Measurements from ENCODE around the gene ZBED1. TPM values are rescaled to one million over a fixed set of nuclear protein-coding genes. Genes with fewer than 3 reads are reported as not detected.
"Not testable (repeated sequence)": the region's sequence is repeated elsewhere in the genome, so short reads cannot be mapped to it uniquely, and the experiment has no call there.

Gene ZBED1
- total RNA-seq, 8 experiments from 2014 or later, result 14.1 to 36.6 (median 23.2) TPM

- H3K27ac ChIP-seq, result no peak overlapping the region
- WGBS, 10 experiments, result 49 to 80% (median 73%) methylated on average over 3 to 7 of the region's 10 CpGs; no CpG with 5 or more reads in 4 of the 10 experiments
- no peak overlapping the region for H3K4me3 ChIP-seq
- peaks cover 12 to 16% of the 10 kb centered on the region in 2 donors for H3K4me1 ChIP-seq (replicated peaks in 1 of 2)
- in situ Hi-C loops (cut with MboI; ENCODE audit: low pct_unique_long_range_greater_than_20kb in 2 of 9, low sequenced_read_pairs in 9 of 9, unreplicated experiment in 9 of 9), result no loop called here
- ATAC-seq (replicated peaks in 6 of 8), result no peak
These were observed 14.9 kb downstream of the ZBED1 start for GRCh38 chrX:2485789-2486345.

- Histone ChIP-seq H3K4me1 (replicated peaks in 1 of 2) (peaks cover 12 to 16% of the 10 kb centered on the region in 2 donors), H3K27ac (peak overlapping the region in 1 of 2 donors; percentile 71), H3K4me3 (no peak overlapping the region)
- 0 to 57% (median 35%) methylated on average over 2 to 18 of the region's 26 CpGs; no CpG with 5 or more reads in 2 of the 10 experiments for WGBS, 10 experiments
- peak in 7 of 8 experiments; percentile 37 to 86 (median 62) for ATAC-seq (replicated peaks in 6 of 8)
- in situ Hi-C loops (cut with MboI; ENCODE audit: low pct_unique_long_range_greater_than_20kb in 2 of 9, low sequenced_read_pairs in 9 of 9, unreplicated experiment in 9 of 9), result no loop called here
These were observed 15.8 kb downstream of the ZBED1 start for GRCh38 chrX:2484721-2485648.

GRCh38 chrX:2484256-2484655 is 16.5 kb downstream of the ZBED1 start:
- WGBS, 10 experiments, result 18 to 59% (median 50%) methylated on average over 1 to 9 of the region's 12 CpGs; no CpG with 5 or more reads in 3 of the 10 experiments
- H3K4me1 ChIP-seq (replicated peaks in 1 of 2), result peaks cover 12 to 16% of the 10 kb centered on the region in 2 donors
- H3K27ac ChIP-seq, result peak overlapping the region in 1 of 2 donors; percentile 71
- no peak overlapping the region for H3K4me3 ChIP-seq
- in situ Hi-C loops (cut with MboI; ENCODE audit: low pct_unique_long_range_greater_than_20kb in 2 of 9, low sequenced_read_pairs in 9 of 9, unreplicated experiment in 9 of 9), result no loop called here
- ATAC-seq (replicated peaks in 6 of 8), result peak in 2 of 8 experiments; percentile 16 to 33

- Histone ChIP-seq H3K4me3 (no peak overlapping the region), H3K4me1 (replicated peaks in 1 of 2) (peaks cover 12 to 16% of the 10 kb centered on the region in 2 donors), H3K27ac (no peak overlapping the region)
- no peak for ATAC-seq (replicated peaks in 6 of 8)
- WGBS, 10 experiments, result 79 to 100% (median 94%) methylated on average over 2 to 11 of the region's 16 CpGs
- in situ Hi-C loops (cut with MboI; ENCODE audit: low pct_unique_long_range_greater_than_20kb in 2 of 9, low sequenced_read_pairs in 9 of 9, unreplicated experiment in 9 of 9), result no loop called here
These were observed 17.2 kb downstream of the ZBED1 start for GRCh38 chrX:2483398-2484060.

GRCh38 chrX:2481597-2481996 is 19.2 kb downstream of the ZBED1 start:
- H3K4me3 ChIP-seq; H3K27ac ChIP-seq; ATAC-seq (replicated peaks in 6 of 8); in situ Hi-C loops (cut with MboI; ENCODE audit: low pct_unique_long_range_greater_than_20kb in 2 of 9, low sequenced_read_pairs in 9 of 9, unreplicated experiment in 9 of 9): not testable (repeated sequence)
- 93 to 100% (median 98%) methylated on average over 3 to 5 of the region's 12 CpGs; no CpG with 5 or more reads in 7 of the 10 experiments for WGBS, 10 experiments
- H3K4me1 ChIP-seq (replicated peaks in 1 of 2), result peaks cover 12 to 16% of the 10 kb centered on the region in 2 donors

GRCh38 chrX:2479982-2480381 is 20.8 kb downstream of the ZBED1 start:
- H3K4me1 ChIP-seq (replicated peaks in 1 of 2), result peaks cover 9 to 12% of the 10 kb centered on the region in 2 donors
- ATAC-seq (replicated peaks in 6 of 8); H3K27ac ChIP-seq; H3K4me3 ChIP-seq; in situ Hi-C loops (cut with MboI; ENCODE audit: low pct_unique_long_range_greater_than_20kb in 2 of 9, low sequenced_read_pairs in 9 of 9, unreplicated experiment in 9 of 9): not testable (repeated sequence)
- WGBS, 10 experiments, result 93 to 100% (median 100%) methylated on average over 1 to 5 of the region's 5 CpGs; no CpG with 5 or more reads in 3 of the 10 experiments

- 86 to 100% (median 96%) methylated on average over 1 to 9 of the region's 15 CpGs; no CpG with 5 or more reads in 5 of the 10 experiments for WGBS, 10 experiments
- H3K4me3 ChIP-seq, result no peak overlapping the region
- in situ Hi-C loops (cut with MboI; ENCODE audit: low pct_unique_long_range_greater_than_20kb in 2 of 9, low sequenced_read_pairs in 9 of 9, unreplicated experiment in 9 of 9), result no loop called here
- no peak for ATAC-seq (replicated peaks in 6 of 8)
- H3K27ac ChIP-seq, result no peak overlapping the region
- peaks cover 3 to 7% of the 10 kb centered on the region in 2 donors for H3K4me1 ChIP-seq (replicated peaks in 1 of 2)
These were observed 21.4 kb downstream of the ZBED1 start for GRCh38 chrX:2479420-2479780.

- Histone ChIP-seq H3K4me1 (replicated peaks in 1 of 2) (peaks cover 0 to under 1% of the 10 kb centered on the region in 2 donors), H3K4me3 (no peak overlapping the region), H3K27ac (no peak overlapping the region)
- WGBS, 10 experiments, result 85 to 100% (median 91%) methylated on average over 2 to 9 of the region's 21 CpGs; no CpG with 5 or more reads in 2 of the 10 experiments
- in situ Hi-C loops (cut with MboI; ENCODE audit: low pct_unique_long_range_greater_than_20kb in 2 of 9, low sequenced_read_pairs in 9 of 9, unreplicated experiment in 9 of 9), result no loop called here
- ATAC-seq (replicated peaks in 6 of 8), result no peak
These were observed 22.0 kb downstream of the ZBED1 start for GRCh38 chrX:2478546-2479419.

GRCh38 chrX:2477313-2477712 is 23.5 kb downstream of the ZBED1 start:
- H3K27ac ChIP-seq; H3K4me1 ChIP-seq (replicated peaks in 1 of 2); in situ Hi-C loops (cut with MboI; ENCODE audit: low pct_unique_long_range_greater_than_20kb in 2 of 9, low sequenced_read_pairs in 9 of 9, unreplicated experiment in 9 of 9); ATAC-seq (replicated peaks in 6 of 8); H3K4me3 ChIP-seq: not testable (repeated sequence)
- WGBS, 10 experiments, result 95 to 100% (median 100%) methylated on average over 1 to 3 of the region's 11 CpGs; no CpG with 5 or more reads in 4 of the 10 experiments

- WGBS, 10 experiments, result 74 to 100% (median 86%) methylated on average over 1 to 8 of the region's 18 CpGs; no CpG with 5 or more reads in 3 of the 10 experiments
- H3K4me1 ChIP-seq (replicated peaks in 1 of 2), result no peaks in the 10 kb centered on the region
- in situ Hi-C loops (cut with MboI; ENCODE audit: low pct_unique_long_range_greater_than_20kb in 2 of 9, low sequenced_read_pairs in 9 of 9, unreplicated experiment in 9 of 9), result no loop called here
- no peak for ATAC-seq (replicated peaks in 6 of 8)
- H3K4me3 ChIP-seq, result no peak overlapping the region
- H3K27ac ChIP-seq, result no peak overlapping the region
These were observed 25.6 kb downstream of the ZBED1 start for GRCh38 chrX:2474963-2475726.

GRCh38 chrX:2474280-2474962 is 26.4 kb downstream of the ZBED1 start:
- Histone ChIP-seq H3K4me1 (replicated peaks in 1 of 2) (no peaks in the 10 kb centered on the region), H3K4me3 (no peak overlapping the region), H3K27ac (no peak overlapping the region)
- no peak for ATAC-seq (replicated peaks in 6 of 8)
- 77 to 100% (median 88%) methylated on average over 1 to 12 of the region's 20 CpGs; no CpG with 5 or more reads in 3 of the 10 experiments for WGBS, 10 experiments
- in situ Hi-C loops (cut with MboI; ENCODE audit: low pct_unique_long_range_greater_than_20kb in 2 of 9, low sequenced_read_pairs in 9 of 9, unreplicated experiment in 9 of 9), result no loop called here
